Measurements from ENCODE around the gene MAG.
"Not testable (repeated sequence)": the region's sequence is repeated elsewhere in the genome, so short reads cannot be mapped to it uniquely, and the experiment has no call there.

Gene MAG

DNA sequence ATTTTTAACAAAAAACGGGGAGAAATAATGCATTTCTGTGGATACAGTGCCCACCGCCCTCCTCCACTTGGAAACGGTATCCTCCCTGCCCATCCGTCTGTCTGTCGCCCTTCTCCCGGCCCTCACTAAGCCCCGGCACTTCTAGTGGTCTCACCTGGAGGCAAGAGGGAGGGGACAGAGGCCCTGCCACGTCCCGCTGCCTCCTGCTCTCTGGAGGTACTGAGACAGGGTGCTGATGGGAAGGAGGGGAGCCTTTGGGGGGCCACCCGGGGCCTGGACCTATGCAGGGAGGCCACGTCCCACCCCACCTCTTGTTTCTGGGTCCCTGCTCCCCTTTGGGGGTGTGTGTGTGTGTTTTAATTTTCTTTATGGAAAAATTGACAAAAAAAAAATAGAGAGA is 12.6 kb upstream of the MAG start:
- DNase-seq (ENCODE audit: low read depth in 4 of 4, low spot score in 1 of 4) = no peak

DNA sequence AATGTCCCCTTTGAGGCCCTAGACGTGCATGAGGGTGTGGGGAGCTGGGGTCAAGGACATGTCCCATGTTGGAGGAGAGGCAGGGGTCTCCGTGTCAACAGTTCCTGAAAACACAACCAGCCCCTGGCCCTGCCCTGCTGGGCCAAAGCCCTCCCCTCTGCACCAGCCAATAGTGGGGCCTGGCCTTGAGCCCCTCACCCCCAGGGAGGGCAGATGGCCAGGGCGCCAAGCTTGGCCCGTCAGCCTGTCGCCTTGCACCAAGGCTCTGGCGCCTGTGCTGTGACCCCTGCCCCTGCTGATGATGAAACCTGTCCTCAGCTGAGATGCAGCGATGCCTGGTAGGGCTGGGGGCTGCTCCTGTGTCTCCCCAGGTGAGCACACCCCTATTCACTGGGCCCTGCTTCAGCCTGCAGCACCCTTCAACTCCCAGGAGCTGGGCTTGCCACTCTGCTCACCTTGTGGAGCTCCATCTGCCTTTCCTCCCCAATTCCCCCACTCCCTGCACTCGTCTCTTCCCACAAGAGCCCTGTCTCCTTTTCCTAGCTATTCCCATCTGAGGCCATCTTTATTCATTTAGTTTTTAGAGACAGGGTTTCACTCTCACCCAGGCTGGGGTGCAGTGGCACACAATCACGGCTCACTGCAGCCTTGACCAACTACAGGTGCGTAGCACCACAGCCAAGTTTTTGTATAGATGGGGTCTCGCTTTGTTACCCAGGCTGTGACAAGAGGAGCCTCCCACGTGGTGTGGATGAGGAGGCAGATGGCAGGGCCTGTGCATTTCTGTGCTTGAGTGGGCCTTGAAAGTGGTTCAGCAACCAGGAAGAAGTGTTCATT is 11.8 kb upstream of the MAG start:
- no peak for DNase-seq (ENCODE audit: low read depth in 4 of 4, low spot score in 1 of 4)

DNA sequence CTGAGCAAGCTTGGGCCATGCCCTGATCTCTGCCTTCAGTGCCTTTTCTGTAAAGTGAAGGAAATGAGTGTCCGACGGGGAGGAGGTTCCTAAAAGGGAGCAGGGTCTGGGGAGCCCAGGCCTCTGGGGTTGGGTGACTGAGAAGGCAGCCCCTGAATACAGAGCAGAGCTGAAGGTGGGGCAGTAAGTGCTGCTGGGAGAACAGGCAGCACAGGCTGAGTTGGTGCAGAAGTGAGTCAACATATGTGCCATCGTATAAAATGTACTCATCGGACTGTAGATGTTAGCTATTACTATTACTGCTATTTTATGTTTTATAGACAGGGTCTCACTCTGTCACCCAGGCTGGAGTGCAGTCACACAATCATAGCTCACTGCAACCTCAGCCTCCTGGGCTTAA is 10.7 kb upstream of the MAG start:
- DNase-seq (ENCODE audit: low read depth in 4 of 4, low spot score in 1 of 4) = no peak

DNA sequence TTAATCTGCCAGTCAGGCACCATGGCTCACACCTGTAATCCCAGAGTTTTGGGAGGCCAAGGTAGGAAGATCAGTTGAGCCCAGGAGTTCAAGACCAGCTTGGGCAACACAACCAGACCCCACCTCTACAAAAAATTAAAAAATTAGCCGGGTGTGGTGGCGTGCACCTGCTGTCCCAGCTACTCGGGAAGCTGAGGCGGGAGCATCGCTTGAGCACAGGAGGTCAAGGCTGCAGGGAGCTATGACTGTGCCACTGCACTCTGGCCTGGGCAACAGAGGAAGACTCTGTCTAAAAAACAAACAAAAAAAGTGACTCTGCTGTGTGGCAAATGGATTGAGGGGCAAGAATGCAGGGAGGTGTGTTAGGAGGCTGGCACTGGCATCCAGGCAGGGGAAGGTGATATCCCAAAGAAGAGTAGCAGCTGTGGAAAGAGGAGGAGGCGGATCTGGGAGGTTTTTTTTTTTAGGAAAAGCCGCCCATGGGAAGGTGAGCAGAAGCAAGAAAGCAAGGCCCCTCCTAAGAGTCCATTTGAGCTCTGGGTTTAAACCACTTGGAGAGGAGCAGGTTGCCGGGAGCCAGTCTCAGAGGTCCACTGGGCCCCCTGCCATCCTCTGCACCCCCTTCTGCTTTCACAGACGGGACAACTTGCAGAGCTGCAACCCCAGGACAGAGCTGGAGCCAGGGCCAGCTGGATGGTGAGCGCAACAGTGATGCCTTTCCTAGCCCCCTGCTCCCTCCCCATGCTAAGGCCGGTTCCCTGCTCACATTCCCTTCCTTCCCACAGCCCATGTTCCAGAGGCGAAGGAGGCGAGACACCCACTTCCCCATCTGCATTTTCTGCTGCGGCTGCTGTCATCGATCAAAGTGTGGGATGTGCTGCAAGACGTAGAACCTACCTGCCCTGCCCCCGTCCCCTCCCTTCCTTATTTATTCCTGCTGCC is 7.5 kb upstream of the MAG start:
- no peak for DNase-seq (ENCODE audit: low read depth in 4 of 4, low spot score in 1 of 4)

DNA sequence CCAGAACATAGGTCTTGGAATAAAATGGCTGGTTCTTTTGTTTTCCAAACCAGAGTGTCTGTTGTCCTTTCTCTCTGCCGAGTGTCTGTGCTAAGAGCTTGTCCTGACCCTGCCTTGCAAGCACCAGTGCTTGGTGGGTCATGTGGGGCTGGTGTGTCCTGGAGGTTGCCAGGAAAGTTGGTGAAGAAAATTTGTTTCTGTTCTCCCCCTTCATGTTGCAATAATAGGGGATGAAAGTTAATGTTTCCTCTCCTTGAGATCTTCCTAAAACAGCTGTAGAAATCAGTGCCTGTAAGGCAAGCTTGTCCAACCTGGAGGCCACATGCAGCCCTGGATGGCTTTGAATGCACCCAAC is 6.9 kb upstream of the MAG start:
- no peak for DNase-seq (ENCODE audit: low read depth in 4 of 4, low spot score in 1 of 4)

DNA sequence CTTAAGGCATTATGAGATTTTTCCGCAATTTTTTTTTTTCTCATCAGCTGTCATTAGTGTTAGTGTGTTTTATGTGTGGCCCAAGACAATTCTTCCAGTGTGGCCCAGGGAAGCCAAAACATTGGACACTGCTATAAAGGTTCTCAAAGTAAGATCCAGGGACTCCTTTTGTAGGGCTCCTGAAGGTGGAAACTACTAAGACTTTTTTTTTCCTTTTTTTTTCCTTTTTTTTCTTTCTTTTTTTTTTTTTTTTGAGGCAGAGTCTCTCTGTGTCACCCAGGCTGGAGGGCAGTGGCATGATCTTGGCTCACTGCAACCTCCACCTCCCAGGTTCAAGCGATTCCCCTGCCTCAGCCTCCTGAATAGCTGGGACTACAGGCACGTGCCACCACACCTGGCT is 6.5 kb upstream of the MAG start:
- DNase-seq (ENCODE audit: low read depth in 4 of 4, low spot score in 1 of 4) = not testable (repeated sequence)

DNA sequence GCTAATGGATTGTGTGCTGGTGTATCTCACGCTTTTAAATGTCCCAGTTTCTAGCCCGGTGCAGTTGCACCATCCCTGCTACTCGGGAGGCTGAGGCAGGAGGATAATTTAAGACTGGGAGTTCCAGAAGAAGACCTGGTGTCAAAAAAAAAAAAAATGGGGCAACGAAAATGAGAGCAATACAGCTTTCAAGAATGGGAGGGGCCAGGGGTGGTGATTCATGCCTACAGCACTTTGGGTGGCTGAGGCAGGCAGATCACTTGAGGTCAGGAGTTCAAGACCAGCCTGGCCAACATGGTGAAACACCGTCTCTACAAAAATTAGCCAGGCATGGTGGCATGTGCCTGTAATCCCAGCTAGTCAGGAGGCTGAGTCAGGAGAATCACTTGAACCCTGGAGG is 5.9 kb upstream of the MAG start:
- DNase-seq (ENCODE audit: low read depth in 4 of 4, low spot score in 1 of 4) = not testable (repeated sequence)

DNA sequence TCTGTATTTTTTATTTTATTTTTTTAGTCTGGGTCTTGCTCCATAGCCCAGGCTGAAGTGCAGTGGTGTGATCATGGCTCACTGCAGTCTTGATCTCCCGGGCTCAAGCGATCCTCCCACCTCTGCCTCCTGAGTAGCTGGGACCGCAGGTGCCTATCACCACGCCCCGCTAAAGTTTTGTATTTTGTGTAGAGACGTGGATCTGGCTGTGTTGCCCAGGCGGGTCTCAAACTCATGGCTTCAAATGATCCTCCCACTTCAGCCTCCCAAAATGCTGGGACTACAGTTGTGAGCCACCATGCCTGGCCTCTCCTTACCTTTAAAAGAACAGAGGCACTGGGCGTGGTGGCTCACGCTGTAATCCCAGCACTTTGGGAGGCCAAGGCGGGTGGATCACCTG is 4.2 kb upstream of the MAG start:
- no peak for DNase-seq (ENCODE audit: low read depth in 4 of 4, low spot score in 1 of 4)

DNA sequence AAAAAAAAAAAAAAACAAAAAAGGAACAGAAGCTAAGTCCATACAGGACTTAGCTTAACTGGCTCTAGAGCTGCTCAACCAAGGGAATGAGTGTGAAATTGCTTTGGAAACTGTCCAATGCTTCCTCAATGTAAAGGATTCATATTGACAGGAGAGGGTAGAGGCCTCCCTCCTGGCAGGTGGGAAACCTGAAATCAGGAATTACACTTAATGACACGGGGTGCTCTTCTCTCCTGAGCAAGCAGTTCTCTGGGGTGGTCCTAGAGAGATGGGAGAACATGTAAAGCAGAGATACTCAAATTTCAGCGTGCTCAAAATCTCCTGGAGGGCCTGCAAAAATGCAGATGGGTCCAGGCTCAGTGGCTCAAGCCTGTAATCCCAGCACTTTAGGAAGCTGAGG is 3.6 kb upstream of the MAG start:
- no peak for DNase-seq (ENCODE audit: low read depth in 4 of 4, low spot score in 1 of 4)

DNA sequence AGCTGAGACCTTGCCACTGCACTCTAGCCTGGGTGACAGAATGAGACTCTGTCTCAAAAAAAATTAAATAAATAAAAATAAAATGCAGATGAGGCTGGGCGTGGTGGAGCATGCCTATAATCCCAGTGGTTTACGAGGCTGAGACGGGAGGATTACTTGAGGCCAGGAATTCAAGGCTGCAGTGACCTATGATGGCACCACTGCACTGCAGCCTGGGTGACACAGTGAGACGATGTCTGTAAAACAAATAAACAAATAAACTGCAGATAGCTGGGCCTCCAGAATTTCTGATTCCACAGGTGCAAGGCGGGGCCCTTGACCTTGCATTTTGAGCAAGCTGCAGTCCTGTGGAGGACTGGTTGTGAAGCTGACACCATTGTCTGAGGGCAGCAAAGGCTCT is 3.1 kb upstream of the MAG start:
- no peak for DNase-seq (ENCODE audit: low read depth in 4 of 4, low spot score in 1 of 4)

DNA sequence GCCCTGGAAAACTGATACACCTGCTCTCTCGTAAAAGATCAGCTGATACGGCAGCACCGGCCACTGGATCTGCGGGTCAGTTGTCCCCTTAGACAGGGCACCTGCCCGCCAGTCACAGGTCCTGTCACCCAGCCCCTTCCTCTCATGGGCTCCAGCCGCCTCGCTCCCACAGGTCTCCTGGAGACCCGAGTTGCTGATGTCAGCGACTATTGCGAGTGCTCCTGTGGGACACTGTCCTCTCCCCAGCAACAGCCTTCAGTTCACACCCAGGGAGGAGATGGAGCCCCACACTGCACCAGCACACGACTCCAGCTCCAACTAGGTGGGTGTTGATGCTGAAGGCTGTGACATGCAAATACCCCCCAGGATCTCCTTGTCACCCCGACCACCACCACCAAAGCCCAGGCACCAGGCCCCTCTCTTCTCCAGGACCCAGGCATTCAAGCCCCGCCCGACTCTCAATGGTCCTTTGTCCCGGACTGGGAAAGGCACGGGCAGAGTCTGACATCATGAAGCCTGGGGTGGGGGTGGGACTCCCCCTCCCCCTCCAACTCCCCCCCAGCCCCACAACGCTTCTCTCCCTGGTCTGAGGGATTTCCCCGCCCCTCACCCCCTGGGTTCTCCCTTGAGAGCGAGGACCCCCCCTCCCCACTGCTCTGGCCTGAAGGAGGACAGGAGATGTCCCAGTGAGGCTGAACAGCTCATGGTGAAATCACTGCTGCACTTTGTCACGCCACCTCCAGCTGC is 1.4 kb upstream of the MAG start:
- no peak for DNase-seq (ENCODE audit: low read depth in 4 of 4, low spot score in 1 of 4)

DNA sequence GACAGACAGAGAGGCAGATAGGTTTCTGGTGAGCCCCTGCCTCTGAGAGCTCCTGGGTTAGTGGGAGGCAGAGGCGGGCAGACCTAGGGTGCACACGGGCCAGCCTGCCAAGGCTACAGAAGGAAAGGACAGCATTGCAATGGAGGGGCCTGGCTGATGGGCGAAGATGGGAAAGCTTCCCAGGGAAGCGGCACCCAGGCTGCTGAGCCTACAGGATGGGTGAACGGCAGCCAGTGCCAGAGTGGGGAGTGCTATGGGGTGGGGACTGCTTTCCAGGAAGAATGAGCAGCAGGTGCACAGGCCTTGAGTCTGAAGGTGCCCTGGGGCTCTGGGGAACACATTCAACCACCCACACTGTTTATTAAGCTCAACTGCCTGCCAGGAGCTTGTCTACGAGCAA is 702 bp upstream of the MAG start:
- no peak for DNase-seq (ENCODE audit: low read depth in 4 of 4, low spot score in 1 of 4)

DNA sequence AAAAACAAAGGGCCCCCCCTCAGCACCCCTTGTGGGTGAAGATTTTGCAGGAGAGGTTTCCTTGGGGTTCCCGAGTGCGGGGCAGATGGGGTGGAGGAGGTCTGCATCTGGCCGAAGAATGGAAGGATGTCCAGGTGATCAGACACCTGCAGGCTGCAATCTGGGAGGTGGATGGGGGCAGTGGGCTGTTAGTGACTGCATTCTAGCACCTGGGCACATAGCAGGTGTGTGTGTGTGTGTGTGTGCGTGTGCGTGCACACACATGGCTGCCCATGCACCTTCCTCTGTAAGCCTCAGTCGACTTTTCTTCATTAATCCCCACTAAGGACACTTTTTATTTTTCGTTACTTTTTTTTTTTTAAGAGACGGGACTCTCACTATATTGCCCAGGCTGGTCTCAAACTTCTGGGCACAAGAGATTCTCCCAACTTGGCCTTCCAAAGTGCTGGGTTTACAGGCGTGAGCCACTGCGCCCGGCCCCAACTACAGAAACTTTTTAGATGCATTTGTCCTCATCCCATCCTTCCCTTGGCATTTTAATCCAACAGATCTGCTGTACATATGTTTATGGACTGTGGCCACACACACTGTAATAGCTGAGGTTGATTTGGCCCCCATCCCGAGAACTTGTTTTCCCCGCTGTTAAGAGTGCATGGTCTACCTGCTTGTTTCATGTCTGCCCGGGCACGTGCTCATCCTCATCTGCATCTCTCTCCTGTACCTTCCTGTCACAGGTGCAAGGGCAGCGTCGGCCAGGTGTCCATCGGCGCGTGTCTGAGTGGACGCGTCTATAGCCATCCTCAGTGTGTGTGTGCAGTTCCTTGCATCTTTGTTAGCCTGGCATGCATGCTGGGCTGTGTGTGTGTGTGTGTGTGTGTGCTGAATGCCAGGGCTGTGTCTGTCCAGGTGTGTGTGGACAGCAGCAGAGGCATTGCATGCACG is 731 bp downstream of the MAG start:
- no peak for DNase-seq (ENCODE audit: low read depth in 4 of 4, low spot score in 1 of 4)

DNA sequence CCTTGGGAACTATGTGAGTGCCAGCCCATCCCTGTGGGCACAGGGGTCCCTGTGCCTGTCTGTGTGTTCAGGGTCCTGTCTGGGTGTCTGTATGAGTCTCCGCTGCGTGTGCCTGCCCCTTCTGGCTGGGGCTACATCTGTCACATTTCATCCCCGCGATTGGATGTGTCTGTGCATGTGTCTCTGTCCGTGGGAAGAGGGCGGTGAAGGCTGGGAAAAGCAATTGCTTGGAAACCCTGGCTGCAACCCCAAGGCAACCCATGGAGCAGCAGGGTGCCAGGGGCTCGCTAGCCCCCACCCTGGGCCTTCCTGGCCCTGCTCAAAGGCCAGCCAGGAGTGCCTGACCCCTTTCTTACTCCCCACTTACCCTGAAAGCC is 1.4 kb downstream of the MAG start:
- no peak for DNase-seq (ENCODE audit: low read depth in 4 of 4, low spot score in 1 of 4)

DNA sequence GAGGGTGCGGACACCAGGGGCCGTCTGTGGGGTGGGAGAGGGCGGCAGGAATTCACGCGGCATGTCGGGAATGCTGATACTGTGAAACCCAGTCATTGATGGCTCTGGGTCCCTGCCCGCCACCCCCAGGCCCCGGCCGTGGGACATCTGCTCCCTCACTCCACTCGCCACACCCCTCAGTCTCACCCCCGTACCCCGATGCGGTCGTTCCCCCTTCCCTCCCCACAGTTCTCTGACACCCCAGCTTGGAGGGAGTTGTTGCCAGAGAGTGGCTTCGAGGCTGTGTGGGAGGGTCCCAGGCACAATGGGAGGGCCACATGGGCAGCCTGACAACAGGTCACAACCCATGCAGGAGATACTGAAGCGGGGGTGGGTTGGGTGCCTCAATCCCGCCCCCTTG is 1.8 kb downstream of the MAG start:
- DNase-seq (ENCODE audit: low read depth in 4 of 4, low spot score in 1 of 4) = no peak

DNA sequence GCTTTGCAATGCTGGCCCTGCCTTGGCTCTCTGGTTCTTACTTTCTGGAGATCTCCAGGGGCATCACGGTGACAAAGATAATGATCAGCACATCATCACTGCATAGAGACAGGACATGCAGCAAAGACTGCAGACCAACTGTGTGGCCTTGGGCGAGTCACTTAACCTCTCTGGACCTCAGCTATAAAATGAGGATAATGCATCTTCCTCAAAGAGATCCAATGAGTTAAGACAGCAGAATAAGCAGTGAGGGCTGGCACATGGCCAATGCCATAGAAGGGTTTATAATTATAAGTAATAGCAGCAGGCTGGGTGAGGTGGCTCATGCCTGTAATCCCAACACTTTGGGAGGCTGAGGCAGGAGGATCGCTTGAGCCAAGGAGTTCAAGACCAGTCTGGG is 2.4 kb downstream of the MAG start:
- DNase-seq (ENCODE audit: low read depth in 4 of 4, low spot score in 1 of 4) = no peak

DNA sequence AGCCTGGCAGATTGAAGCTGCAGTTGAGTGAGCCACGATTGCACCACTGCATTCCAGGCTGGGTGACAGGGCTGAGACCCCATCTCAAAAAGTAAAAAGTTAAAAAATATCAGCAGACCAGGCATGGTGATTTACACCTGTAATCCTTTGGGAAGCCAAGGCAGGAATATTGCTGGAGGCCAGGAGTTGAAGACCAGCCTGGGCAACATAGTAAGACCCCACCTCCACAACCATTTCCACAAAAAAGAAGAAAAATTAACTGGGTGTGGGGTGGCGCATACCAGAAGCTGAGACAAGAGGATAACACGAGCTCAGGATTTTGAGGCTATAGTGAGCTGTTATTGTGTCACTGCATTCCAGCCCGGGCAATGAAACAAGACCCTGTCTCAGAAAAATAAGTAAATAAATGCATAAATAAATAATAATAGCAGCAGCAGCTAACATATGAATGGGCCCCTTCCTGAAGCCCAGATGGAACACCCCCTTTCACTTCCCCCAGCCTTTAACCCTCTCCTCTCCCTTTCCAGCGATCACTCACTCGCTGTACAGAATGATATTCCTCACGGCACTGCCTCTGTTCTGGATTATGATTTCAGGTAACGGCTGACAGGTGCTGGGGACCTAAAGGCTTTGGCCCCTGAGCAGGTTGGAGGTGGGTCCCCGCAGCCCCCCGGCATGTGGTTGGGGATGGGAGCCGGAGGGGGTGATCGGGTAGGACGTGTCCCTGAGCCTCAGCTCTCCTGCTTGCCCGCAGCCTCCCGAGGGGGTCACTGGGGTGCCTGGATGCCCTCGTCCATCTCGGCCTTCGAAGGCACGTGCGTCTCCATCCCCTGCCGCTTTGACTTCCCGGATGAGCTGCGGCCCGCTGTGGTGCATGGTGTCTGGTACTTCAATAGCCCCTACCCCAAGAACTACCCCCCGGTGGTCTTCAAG is 3.2 kb downstream of the MAG start:
- no peak for DNase-seq (ENCODE audit: low read depth in 4 of 4, low spot score in 1 of 4)

DNA sequence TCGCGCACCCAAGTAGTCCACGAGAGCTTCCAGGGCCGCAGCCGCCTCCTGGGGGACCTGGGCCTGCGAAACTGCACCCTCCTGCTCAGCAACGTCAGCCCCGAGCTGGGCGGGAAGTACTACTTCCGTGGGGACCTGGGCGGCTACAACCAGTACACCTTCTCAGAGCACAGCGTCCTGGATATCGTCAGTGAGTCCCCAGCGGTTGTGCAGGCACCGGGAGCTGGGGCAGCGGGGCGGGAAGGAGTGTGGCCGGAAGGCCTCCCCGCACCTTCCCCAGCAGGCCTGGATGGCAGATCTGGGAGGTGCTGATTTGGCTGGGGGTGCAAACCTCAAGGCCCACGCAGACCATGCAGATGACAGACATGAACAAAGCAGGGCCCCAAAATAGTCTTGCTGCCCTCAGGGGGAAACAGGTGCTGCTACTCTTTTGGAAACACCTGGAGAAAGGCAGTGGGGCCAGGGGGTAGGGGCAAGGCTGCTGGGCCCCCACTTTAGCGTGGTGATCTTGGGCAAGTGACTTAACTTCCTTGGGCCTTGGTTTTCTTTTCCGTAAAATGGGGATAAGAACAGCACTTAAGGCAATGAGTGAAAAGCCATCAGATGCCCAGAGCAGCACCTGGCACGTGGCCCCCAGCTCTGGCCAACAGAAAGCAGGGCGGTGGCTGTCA is 4.0 kb downstream of the MAG start:
- DNase-seq (ENCODE audit: low read depth in 4 of 4, low spot score in 1 of 4) = no peak

Measured in stimulated activated CD4-positive, alpha-beta T cell treated with anti-CD3 and anti-CD28 coated beads, Interleukin-1b, Interleukin-23, amount 100 ng/mL, for 24 hours (primary cell).